Measurements from ENCODE around the gene SLC44A5.

The SLC44A5 gene

DNA sequence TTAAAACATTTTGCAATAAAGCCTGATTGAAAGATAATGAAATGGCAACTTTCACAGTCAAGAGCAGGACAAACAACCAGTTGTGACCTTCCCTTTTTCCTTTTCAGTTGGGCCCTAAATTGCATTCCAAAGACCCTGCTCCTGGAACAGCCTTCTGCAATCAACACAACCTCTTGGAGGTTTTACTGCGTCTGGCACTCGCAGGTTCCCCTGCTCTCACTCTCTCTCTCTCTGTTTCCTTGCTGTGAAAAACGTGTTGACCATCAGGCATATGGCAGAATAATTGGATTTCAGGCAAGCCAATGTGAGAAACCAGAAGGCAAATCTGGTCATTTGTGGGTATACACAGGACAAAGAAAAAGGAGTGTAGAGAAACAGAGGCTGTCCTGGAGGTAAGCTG is 23.2 kb downstream of the SLC44A5 start:
- DNase-seq, result no peak

- no peak for DNase-seq
These were observed 27.6 kb downstream of the SLC44A5 start for GRCh38 chr1:75583282-75583681.

DNA sequence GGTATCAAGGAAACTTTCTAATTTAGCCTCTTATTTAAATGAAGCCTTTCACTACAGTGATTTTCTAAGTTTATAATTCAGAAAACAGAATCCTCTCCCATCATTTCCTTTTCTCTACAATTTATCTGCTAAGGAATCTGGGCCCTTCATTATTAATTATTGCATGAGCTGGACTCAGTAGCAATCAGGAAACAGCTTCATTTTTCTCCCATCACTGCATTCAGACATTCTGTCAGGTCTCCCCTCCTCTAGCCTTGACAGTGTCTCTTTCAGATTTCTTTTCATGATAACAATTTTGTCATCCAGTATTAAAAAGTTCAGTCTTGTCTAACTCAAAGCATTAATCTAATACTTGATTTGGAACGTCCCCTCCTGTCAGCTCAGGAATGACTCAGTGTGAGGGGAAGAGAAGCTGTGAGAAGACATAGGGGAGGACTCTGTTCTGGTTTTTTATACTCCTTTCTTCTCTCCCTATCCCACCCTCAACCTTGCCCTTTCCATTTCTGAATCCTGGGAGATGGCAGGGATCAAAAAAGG is 28.1 kb downstream of the SLC44A5 start:
- no peak for DNase-seq

DNA sequence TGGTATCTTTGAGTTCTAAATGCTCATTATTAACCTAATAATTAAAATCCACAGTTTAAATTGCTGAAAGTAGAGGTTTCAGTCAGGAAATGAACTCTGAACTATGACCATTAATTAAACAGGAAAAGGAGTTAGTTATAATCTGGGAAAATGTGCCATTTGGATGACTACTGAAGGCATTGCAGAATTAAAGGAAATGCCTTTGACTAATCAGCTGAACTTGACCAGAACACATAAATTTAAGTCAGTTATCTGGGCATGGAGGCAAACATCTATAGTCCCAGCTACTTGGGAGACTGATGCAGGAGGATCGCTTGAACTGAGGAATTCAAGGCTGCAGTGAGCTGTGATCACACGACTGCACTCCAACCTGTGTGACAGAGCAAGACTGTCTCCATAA is 31.9 kb downstream of the SLC44A5 start:
- no peak for DNase-seq

DNA sequence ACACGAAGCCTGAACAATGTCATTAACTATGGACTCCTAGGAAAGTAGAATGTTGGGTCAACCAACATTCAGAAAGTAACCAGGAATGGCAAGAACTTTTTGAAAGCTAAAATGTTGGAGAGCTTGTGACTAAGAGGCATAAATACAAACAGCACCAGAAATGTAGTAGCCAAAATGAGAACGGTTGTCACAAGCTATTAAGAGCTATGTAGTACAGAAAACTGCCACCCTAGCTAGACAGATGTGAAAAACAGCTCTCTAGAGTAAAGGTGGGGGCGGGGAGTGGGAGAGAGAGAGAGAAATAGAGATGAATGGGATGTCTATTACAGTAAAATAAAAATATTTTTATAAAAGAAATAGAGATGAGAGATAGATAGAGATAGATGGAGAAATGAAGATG is 35.1 kb downstream of the SLC44A5 start:
- no peak for DNase-seq

GRCh38 chr1:75567191-75567590 is 43.7 kb downstream of the SLC44A5 start:
- no peak for DNase-seq

DNA sequence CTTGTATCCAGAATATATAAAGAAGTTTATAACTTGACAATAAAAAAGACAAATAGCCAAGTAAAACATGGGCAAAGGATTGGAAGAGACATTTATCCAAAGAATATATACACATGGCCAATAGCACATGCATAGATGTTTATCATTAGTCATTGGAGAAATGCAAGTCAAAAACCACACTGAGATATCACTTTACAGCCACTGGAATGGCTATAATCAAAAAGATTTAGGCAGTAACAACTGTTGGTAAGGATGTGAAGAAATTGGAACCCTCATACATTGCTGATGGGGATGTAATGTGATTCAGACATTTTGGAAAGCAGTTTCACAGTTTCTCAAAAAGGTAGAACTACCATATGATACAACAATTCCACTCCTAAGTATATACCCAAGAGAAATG is 51.1 kb downstream of the SLC44A5 start:
- DNase-seq, result no peak

- no peak for DNase-seq
These were observed 51.8 kb downstream of the SLC44A5 start for GRCh38 chr1:75559136-75559535.

DNA sequence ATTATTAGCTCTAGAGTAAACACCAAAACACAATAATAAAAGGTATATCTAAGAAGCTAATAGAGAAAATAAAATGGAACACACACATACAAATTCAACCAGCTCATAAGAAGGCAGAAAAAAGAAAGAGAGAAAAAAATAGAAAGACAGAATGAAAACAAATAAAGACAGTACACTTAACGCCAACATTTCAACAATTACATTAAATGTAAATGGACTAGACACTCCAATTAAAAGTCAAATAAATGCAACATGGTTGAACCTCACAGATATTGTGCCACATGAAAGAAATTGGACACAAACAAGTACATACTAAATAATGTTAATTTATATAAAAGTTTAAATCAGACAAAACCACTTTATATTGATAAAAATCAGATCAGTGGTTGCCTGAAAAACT is 56.0 kb downstream of the SLC44A5 start:
- no peak for DNase-seq

- no peak for DNase-seq
These were observed 56.7 kb downstream of the SLC44A5 start for GRCh38 chr1:75554181-75554580.

GRCh38 chr1:75550559-75550958 is 60.4 kb downstream of the SLC44A5 start:
- no peak for DNase-seq

- DNase-seq, result no peak
These were observed 62.0 kb downstream of the SLC44A5 start for GRCh38 chr1:75548721-75549480.

DNA sequence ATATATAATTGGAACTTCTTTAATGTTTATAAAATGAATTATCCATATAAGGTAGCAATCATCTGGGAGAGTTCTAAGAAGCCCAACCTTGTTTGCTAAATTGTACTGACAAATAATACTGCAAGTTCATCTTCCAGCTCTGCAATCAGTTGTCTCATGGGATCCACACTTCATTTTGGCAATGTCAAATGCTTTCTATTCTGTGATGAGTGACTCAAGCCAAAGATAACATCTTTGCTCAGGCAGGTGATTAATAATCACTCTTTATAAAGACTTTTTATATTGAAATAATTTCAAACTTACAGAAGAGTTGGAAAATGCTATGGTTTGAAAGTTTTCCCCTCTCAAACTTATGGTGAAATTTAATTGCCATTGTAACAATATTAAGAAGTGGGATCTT is 67.2 kb downstream of the SLC44A5 start:
- no peak for DNase-seq

GRCh38 chr1:75542818-75543570 is 67.9 kb downstream of the SLC44A5 start:
- no peak for DNase-seq

GRCh38 chr1:75539230-75540116 is 71.4 kb downstream of the SLC44A5 start:
- no peak for DNase-seq

DNA sequence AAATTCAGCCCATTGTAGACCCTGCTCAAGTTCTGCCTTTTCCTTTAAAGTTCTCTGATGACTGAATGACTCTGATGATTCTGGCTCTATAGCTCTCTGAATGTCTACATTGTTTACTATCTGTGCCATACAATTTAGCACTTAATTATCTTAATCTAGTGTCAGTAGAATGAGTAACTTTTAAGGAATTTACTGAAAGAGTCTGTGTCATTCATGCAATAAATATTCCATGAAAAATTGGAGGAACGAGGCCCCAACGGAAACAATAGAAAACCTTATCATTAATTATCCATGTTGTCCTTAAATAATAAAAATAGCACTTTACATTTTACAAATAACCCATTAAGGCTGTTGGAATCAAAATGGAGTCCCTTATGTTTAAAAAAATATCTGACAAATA is 77.8 kb downstream of the SLC44A5 start:
- no peak for DNase-seq

DNA sequence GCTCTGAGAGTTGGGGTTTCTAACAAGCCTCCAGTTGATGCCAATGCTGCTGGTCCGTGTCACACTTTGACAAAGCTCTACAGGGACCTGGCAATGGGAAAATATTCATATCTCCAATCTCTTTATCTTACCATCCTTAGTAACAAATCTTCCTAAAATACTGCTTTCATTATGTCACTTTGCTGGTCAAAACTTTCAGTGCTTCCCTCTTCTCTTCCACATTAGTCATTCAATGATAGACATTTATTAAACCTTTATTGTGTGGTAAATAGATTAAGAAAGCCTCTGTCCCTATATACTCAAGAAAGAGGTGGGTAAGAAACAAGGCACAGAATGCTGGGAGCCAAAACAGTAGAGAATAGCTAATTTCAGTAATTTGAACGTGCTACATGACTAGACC is 79.3 kb downstream of the SLC44A5 start:
- no peak for DNase-seq

DNA sequence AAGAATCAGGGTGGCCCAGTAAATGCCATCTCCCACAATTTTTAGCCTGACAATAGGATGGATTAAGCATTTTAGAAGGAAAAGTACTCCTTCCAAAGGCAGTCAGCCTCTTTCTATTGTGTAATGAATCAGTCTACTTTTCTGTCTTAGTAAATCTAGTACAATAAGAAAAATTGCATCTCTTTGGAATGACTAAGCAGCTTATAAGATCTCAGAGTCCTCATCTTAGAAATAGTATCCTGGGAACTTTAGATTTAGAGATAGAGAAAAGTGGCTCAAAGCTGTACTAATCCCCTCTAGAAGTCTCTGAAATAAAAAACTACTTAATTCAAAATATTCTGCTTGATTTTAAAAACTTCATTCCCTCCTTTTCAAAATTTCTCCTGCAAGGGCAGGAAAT is 81.4 kb downstream of the SLC44A5 start:
- no peak for DNase-seq

- DNase-seq, result no peak
These were observed 82.9 kb downstream of the SLC44A5 start for GRCh38 chr1:75528001-75528400.

DNA sequence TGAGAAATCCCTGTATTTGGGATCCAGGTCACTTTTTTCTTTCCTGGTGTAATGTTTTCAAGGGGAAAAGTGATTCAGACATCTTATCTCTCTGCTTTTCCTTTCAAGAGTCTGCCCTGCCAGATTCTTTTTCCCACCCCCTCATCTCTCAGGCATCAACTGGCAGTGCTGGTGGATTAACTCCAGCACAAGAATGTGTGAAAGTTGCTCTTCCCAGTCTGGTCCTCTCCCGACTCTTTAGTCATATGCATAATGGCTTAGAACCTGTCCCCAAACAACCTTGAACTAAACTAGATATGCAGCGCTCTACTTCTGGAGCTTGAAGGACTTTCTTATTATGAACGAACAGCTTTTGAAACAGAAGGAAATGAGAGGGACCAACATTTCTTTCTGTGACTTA is 88.5 kb downstream of the SLC44A5 start:
- no peak for DNase-seq

GRCh38 chr1:75521658-75522057 is 89.3 kb downstream of the SLC44A5 start:
- DNase-seq, result no peak

- no peak for DNase-seq
These were observed 89.9 kb downstream of the SLC44A5 start for GRCh38 chr1:75520862-75521475.
